Bladder microvascular endothelial cell (primary cell): ENCODE results near the gene TTC9C. TPM values are rescaled to one million over a fixed set of nuclear protein-coding genes. Genes with fewer than 3 reads are reported as not detected.

Source experiments
- total RNA-seq: library from RNA; depleted of rRNA; stranded (reverse); fragments of >200 nt; gene quantifications from 2 replicates; pipeline ENCODE4 v1.2.3, GENCODE V29; 2014

The TTC9C gene, protein sequence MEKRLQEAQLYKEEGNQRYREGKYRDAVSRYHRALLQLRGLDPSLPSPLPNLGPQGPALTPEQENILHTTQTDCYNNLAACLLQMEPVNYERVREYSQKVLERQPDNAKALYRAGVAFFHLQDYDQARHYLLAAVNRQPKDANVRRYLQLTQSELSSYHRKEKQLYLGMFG
- 32.5 and 33.0 TPM in 2 replicates for total RNA-seq

DNA sequence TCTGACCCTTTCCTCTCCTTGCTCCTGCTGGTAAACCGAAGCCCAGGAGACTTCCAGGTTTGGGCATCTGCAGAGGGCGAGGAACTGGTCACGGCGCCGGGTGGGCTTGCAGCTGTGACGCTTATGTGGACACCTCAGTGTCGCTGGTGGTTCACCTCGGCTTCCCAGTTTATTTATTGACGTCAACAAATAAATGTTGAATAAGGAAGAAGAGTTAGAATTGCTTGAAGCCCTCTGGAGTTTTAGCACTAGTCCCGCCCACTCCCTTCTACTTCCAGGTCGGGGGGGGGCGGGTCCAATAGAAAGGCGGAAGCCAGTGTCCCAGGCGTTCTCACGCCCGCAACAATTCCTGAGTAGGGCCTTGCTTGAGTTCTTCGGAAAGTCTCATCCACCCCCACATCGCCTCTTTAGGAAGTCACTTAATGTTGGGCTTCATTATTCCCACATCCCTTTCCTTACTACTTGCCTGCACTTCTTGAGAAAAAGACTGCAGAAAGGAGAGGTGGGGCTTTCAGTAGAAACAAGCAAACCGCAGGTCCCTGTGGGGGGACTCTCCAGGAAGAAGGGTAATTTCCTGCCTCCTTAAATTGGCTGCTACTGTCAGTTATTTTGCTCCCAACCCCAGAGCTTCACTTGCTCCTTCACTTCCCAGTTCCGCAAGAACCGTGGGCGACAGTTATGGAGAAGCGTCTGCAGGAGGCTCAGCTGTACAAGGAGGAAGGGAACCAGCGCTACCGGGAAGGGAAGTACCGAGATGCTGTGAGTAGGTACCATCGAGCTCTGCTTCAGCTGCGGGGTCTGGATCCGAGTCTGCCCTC is at the start of gene TTC9C:
TSS of gene TTC9C (plus strand) at position 316 of the 818 bp plus-strand sequence. CDS start at position 679, 363 bp downstream.

DNA sequence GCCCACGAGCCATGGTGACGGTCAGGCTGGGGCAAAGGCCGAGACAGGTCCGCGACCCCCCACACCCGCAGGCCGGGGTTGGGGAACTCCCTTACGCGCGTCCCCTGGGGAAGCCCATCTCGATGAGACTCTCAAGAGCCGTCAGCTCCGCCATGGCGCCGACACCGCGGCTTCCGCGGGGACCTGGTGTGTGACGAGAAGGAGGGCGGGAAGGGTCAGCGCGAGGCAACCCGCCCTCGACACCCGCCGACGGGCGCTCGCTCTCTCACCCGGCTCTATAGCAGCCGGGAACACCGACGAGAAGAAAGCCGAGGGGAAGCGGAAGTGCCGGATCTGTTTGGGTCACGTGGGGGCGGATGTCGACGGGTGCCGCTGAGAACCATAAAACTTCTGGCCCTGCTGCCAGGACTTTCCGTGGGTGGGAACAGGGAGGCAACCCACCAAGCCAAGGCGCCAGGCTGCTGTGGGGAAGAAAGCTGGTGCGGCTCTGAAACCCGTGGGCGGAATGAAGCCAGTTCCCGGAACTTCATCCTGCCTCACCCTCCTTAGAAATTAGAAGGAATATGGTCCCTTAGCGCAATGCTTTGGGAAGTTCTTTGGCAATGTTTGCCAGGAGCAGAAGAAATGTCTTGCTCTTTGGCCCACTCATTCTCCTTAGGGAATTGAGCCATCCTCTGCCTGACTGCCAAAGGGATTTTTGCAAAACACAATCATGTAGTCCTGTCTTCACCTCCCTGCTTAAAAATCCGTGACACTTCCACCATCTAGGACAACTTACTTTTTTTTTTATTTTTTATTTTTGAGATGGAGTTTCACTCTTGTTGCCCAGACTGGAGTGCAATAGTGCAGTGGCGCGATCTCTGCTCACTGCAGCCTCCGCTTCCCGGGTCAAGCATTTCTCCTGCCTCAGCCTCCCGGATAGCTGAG is 49.3 kb upstream of the TTC9C start, which contains the start of gene UBXN1:
TSS of gene UBXN1 (minus strand) at position 304 of the 927 bp plus-strand sequence. CDS start at position 154, 150 bp downstream.

DNA sequence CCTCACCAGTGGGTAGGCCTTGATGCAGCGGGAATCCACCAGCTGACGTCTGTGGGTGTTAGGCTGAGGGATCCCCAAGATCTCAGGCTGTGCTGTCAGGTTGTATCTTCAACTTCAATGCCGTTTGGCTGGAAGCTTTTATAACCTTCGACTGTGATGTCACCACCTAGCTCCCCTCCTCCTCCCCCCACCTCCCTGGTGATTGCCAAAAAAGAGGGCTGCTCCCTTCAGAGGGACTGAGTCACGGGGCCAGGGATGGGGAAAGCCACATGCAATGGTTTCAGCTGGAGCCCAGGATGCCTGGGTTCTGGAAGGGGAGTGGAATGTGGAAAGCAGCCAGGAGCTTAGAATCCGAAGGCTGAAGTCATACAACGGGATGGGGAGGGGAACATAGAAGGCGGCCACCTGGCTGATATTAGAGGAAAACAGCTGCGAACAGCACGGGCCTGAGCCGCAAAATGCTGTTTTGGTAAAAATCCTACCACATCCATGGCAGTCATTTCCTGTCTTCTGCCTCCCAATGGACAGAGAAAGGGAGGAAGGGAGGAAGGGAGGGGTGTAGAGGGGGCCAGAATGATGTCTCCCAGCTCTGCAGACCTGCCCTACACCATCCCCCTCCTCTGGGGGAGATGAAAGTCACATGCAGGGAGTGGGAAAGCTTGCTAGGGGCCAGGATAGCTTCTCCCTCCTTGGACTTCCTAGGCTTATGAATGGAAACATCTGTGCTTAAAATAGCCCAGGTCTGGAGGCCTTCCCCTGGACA is 38.7 kb upstream of the TTC9C start, which contains the start of gene LRRN4CL:
TSS of gene LRRN4CL (minus strand) at position 110 of the 763 bp plus-strand sequence. CDS start 1,022 bp downstream, outside the sequence.

DNA sequence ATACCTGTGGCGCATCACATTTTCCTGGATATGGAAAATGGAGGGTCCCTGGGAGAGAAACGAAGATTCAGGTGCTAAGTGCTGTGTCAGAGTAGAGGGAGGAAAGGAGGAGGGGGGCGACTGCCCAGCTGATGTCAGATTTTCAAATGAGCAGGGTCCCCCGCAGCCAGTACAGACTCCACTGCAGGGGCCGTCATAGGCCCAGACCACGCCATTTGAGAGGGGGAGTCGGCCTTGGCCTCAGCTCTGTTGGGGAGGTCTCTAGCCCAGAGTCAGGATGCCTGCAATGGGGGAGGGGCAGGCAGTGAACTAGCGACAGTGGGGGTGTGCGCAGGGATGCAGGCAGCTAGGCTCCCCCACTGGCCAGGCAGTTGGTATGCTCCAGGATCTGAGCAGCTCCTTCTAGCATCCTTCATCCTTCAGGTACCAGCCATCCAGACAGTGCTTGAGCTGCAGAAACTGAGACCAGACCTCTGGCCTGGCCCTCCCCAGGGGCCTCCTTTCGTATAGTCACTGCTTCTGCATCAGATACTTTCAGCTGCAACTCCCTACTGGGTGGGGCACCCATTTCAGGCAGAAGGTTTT is 20.9 kb upstream of the TTC9C start, which contains the start of the genes BSCL2 and GNG3:
TSS of gene BSCL2 (minus strand) at position 148 of the 585 bp plus-strand sequence. CDS start 229 bp downstream, outside the sequence.
TSS of gene GNG3 (plus strand) at position 400 of the 585 bp plus-strand sequence. CDS start 620 bp downstream, outside the sequence.

DNA sequence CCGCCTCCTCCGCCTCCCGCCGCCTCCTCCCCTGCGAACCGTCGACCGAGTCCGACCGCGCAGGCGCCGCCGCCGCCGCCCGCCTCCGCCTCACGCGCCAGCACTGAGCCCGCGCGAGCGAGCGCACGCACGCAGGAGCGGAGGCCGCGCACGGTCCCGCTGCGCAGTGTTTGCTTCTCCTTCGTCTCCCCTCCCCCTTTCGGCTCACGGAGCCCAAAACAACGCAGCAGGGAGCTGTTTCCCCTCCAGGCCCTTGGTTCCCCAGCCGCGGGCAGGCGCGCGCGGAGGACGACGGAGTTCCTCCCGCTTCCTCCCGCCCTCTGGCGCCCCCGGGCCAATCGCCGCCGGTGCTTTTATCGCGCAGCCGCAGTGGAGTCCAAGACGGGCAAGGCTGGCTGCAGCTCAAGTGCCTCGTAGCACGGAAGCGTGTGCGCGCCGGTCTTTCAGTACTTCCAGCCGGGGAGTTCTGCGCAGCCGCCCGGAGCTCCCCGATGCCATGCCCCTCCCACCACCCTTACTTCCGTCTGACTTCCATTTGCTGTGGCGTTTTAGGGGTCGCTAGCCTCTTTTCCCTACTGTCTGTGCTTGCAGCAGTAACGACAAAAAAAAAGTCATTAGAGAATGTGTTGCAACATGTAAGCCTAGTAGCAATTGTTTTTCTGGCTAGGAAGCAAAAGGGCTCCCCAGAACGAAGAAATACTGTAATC is 968 bp upstream of the TTC9C start, which contains the start of gene HNRNPUL2:
TSS of gene HNRNPUL2 (minus strand) at position 293 of the 707 bp plus-strand sequence. CDS start 301 bp downstream, outside the sequence.

DNA sequence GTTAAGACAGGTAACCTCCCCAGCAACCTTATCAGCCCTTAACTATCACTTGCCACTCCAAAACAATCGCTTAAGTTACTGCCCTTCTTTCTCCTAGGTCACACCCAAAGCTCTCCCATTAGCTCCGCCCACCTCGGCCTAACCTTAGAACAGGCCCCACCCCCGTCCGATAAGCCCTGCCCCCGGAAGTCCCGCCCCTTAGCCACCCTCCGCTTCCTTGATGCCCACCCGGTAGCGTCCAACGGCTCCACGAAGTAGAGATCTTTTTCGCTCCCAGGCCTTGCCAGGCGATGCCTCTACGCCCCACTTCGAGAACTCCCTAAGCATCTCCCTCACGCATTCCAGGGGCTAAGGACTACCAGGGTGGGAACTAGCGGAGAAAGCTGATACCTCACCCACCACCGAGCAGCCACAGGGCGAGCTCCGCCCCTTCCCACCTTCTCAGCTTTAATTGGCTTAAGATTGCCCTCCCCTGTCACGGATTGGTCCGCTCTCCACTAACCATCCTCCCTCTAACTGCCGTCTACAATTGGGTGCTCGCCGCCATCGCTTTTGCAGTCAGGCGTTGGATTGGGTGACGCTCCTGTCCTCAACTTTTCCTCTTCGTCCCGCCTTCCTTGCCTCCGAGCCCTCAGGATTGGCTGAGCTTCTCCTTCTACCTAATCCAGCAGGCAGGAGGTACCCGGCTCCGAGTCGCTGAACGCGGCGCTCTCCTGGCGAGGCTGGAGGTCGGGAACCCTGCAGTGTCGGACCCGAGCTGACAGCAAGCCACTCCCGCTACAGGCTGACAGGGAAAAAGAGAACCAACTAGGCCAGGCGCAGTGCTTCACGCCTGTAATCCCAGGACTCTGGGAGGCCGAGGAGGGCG is 25.7 kb downstream of the TTC9C start, which contains the start of gene ZBTB3:
TSS of gene ZBTB3 (minus strand) at position 425 of the 868 bp plus-strand sequence. CDS start 496 bp downstream, outside the sequence.

DNA sequence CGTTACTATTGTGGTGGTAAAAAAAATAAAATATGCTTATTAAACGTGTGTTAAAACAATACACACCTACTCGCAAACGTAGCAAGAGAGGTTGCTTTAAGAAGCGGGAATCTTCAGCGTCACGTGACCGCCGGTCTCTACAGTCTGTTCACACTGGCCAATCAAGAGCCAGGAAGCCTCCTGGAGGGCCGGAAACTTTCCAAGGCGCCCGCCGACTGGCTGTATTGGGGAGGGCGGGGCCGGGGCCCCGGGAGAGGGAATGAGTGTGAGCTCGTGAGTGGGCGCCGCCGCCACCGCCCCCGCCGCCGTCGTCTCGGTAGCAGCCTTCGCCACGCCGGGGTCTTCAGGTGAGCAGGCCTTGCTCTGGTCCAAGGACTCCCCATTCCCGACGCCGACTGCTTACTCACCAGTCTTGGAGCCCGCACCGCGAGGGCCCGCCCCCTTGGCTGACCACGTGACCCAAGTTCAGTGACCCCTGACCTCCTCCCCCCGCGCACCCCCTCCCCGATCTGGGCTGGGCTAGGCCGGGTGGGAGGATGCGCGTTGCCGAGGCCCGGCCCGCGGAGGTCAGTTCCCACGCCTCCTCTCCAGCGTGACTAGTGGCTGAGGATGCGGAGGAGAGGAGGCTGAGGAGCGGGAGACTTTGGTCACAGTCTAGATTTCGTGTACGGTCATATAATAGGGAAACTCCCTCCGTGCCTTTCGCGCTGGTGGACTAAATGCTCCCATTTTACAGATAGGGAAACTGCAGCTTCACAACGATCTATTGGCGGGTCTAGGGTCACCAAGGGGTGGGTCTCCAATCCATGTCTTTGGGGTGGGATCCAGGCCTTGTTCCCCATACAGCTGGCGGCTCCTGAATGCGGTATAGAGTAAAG is 43.1 kb downstream of the TTC9C start, which contains the start of gene TAF6L:
TSS of gene TAF6L (plus strand) at position 253 of the 878 bp plus-strand sequence. CDS start 4,388 bp downstream, outside the sequence.

DNA sequence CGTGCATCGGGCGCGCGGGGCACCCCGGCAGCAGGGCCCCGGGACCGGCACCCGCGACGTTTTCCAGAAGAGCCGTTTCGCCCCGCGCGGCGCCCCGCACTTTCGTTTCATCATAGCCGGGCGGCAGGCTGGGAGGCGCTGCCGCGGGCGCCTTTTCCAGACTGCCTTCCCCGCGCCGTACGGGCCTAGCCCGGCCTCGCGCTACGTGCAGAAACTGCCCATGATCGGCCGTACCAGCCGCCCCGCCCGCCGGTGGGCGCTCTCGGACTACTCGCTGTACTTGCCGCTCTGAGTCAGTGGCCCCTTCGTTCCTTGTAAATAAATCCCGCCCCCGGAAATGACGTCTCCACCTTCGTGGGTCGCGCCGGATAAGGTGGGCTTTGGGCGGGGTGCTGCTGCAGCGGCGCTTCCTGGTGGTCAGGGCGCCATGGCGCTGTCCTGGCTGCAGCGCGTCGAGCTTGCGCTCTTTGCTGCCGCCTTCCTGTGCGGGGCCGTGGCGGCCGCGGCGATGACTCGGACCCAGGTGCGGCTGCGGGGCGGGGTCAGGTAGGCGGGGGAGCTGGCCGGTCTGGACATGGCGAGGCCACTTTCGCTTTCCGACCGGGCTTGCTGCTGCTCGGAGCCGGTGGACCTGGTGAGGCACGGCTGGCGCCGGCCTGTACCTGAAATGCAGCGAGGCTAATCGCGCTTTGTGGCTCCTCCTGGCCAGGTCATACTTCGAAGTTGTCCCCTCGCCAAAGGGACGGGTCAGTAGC is 58.9 kb downstream of the TTC9C start, which contains the start of gene TMEM179B:
TSS of gene TMEM179B (plus strand) at position 398 of the 755 bp plus-strand sequence. CDS start at position 428, 30 bp downstream.

Other genes starting within 250 kb of the TTC9C start
- 329 and 449 TPM in 2 replicates for gene AHNAK, start 181.7 kb upstream of the TTC9C start, total RNA-seq
- 1,133 and 1,197 TPM in 2 replicates for gene EEF1G, start 154.6 kb upstream of the TTC9C start, total RNA-seq
- 9.2 and 12.8 TPM in 2 replicates for gene TUT1, start 137.0 kb upstream of the TTC9C start, total RNA-seq
- gene MTA2, start 126.6 kb upstream of the TTC9C start, total RNA-seq, result 177 and 185 TPM in 2 replicates
- gene EML3, start 115.7 kb upstream of the TTC9C start, total RNA-seq, result 26.9 and 35.7 TPM in 2 replicates
- gene ROM1, start 115.2 kb upstream of the TTC9C start, total RNA-seq, result 2.1 and 4.9 TPM in 2 replicates
- gene B3GAT3, start 106.5 kb upstream of the TTC9C start, total RNA-seq, result 16.7 and 19.2 TPM in 2 replicates
- gene GANAB, start 81.9 kb upstream of the TTC9C start, total RNA-seq, result 177 and 354 TPM in 2 replicates
- gene INTS5, start 75.2 kb upstream of the TTC9C start, total RNA-seq, result 16.8 and 20.8 TPM in 2 replicates
- gene C11orf98, start 63.3 kb upstream of the TTC9C start, total RNA-seq, result 29.8 and 31.6 TPM in 2 replicates
- 7.7 and 7.9 TPM in 2 replicates for gene CSKMT, start 63.2 kb upstream of the TTC9C start, total RNA-seq
- 9.0 and 10.5 TPM in 2 replicates for gene UQCC3, start 56.8 kb upstream of the TTC9C start, total RNA-seq
- gene LBHD1, start 56.2 kb upstream of the TTC9C start, total RNA-seq, result 1.6 and 2.8 TPM in 2 replicates
- gene UBXN1, start 49.4 kb upstream of the TTC9C start, total RNA-seq, result 145 and 155 TPM in 2 replicates
- gene LRRN4CL, start 39.0 kb upstream of the TTC9C start, total RNA-seq, result under 0.01 and 0.31 TPM in 2 replicates
- 14.2 and 15.7 TPM in 2 replicates for gene BSCL2, start 21.1 kb upstream of the TTC9C start, total RNA-seq
- not detected in 2 replicates for gene GNG3, start 20.8 kb upstream of the TTC9C start, total RNA-seq
- 9.9 and 18.2 TPM in 2 replicates for gene HNRNPUL2, start 1.0 kb upstream of the TTC9C start, total RNA-seq
- gene ZBTB3, start 25.7 kb downstream of the TTC9C start, total RNA-seq, result 7.8 TPM in 2 replicates
- gene POLR2G, start 33.1 kb downstream of the TTC9C start, total RNA-seq, result 49.9 and 61.2 TPM in 2 replicates
- 19.3 and 43.2 TPM in 2 replicates for gene TAF6L, start 42.9 kb downstream of the TTC9C start, total RNA-seq
- 17.2 and 21.3 TPM in 2 replicates for gene TMEM179B, start 58.9 kb downstream of the TTC9C start, total RNA-seq
- 11.3 and 11.5 TPM in 2 replicates for gene TMEM223, start 63.5 kb downstream of the TTC9C start, total RNA-seq
- gene NXF1, start 77.0 kb downstream of the TTC9C start, total RNA-seq, result 11.8 and 50.6 TPM in 2 replicates
- gene STX5, start 103.6 kb downstream of the TTC9C start, total RNA-seq, result 35.9 and 40.8 TPM in 2 replicates
- not detected in 2 replicates for gene TEX54, start 104.4 kb downstream of the TTC9C start, total RNA-seq
- gene WDR74, start 111.1 kb downstream of the TTC9C start, total RNA-seq, result 61.4 and 67.5 TPM in 2 replicates
- 86.1 and 87.2 TPM in 2 replicates for gene SLC3A2, start 152.4 kb downstream of the TTC9C start, total RNA-seq
- gene CHRM1, start 192.9 kb downstream of the TTC9C start, total RNA-seq, result not detected in 2 replicates